ENCODE measurements around the gene DUSP18. TPM values are rescaled to one million over a fixed set of nuclear protein-coding genes. Genes with fewer than 3 reads are reported as not detected.
"Not testable (repeated sequence)": the region's sequence is repeated elsewhere in the genome, so short reads cannot be mapped to it uniquely, and the experiment has no call there.

The DUSP18 gene
- total and polyA plus RNA-seq, 2 experiments from 2014 or later, result 9.5 to 12.4 TPM

- no peak overlapping the region for H3K9ac ChIP-seq
- in situ Hi-C loops (cut with MboI), result no loop called here
- H3K9me2 ChIP-seq (ENCODE audit: insufficient read depth), result no peaks in the 10 kb centered on the region
- TF ChIP-seq EZH2 (IDR thresholded peaks at IDR 0.05; ENCODE audit: insufficient read depth, poor library complexity, severe bottlenecking) (no peak), EZH2phosphoT487 (IDR thresholded peaks at IDR 0.05; ENCODE audit: insufficient read depth, low read depth) (no peak)
- no peaks in the 10 kb centered on the region for H3K79me2 ChIP-seq (ENCODE audit: insufficient read depth)
- no peak for DNase-seq
- H3F3A ChIP-seq (ENCODE audit: insufficient read depth), result no peaks in the 10 kb centered on the region
- H3K27me3 ChIP-seq (replicated peaks; ENCODE audit: insufficient read depth), result no peaks in the 10 kb centered on the region
- H3K4me2 ChIP-seq (ENCODE audit: unreplicated experiment), result no peak overlapping the region
- H3K36me3 ChIP-seq (ENCODE audit: low read depth), result no peaks in the 10 kb centered on the region
- WGBS, 2 experiments (ENCODE audit: low coverage in 1 of 2, low lambda C conversion rate in 2 of 2, missing lambda C conversion rate in 2 of 2), result 90 to 95% methylated on average over 2 of the region's 2 CpGs
- no peak overlapping the region for H3K4me3 ChIP-seq
- H4K20me1 ChIP-seq (ENCODE audit: insufficient read depth), result no peaks in the 10 kb centered on the region
- no peak overlapping the region for H3K27ac ChIP-seq
- H3K4me1 ChIP-seq (ENCODE audit: insufficient read depth), result no peaks in the 10 kb centered on the region
- no peak overlapping the region for H2AFZ ChIP-seq
- H3K9me3 ChIP-seq (ENCODE audit: low read depth), result no peaks in the 10 kb centered on the region
Observed at GRCh38 chr22:30681831-30682230, 14.2 kb upstream of the DUSP18 start.

DNA sequence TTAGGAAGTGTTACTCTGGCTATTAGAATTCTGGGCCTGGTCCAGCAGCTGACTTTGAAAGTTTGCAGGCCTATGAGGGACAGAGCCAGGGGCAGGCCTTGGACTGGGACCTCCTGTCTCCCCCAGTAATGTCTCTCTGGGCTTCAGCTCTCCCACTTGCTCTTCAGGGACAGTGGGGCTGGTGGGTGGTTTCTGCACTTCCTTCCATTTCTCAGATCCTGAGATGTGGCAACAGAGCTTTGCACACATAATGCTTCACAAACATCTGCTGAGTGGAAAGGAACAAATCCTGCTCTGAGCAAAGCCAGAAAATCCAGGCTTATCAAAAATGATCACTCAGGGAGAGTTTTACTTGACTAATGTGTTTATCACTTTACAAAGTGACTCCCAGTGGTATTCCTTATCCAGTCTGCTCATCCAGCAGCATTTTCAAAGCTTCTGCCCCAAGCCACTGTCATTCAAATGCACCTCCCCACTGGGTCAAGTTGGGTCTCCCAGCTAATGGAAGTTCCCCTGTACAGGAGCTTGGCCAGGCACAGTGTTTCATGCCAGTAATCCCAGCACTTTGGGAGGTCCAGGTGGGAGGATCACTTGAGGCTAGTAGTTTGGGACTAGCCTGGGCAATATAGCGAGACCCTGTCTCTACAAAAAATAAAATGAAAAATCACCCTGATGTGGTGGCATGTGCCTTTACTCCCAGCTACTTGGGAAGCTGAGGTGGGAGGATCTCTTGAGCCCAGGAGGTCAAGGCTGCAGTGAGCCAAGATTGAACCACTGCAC is 13.5 kb upstream of the DUSP18 start:
- H3K9me2 ChIP-seq (ENCODE audit: insufficient read depth), result no peaks in the 10 kb centered on the region
- no peaks in the 10 kb centered on the region for H4K20me1 ChIP-seq (ENCODE audit: insufficient read depth)
- TF ChIP-seq EZH2phosphoT487 (IDR thresholded peaks at IDR 0.05; ENCODE audit: insufficient read depth, low read depth) (no peak), EZH2 (IDR thresholded peaks at IDR 0.05; ENCODE audit: insufficient read depth, poor library complexity, severe bottlenecking) (no peak)
- DNase-seq, result no peak
- 94 to 95% methylated on average over 1 of the region's 1 CpG for WGBS, 2 experiments (ENCODE audit: low coverage in 1 of 2, low lambda C conversion rate in 2 of 2, missing lambda C conversion rate in 2 of 2)
- no peak overlapping the region for H3K4me3 ChIP-seq
- H2AFZ ChIP-seq, result no peak overlapping the region
- in situ Hi-C loops (cut with MboI), result no loop called here
- H3K4me2 ChIP-seq (ENCODE audit: unreplicated experiment), result no peak overlapping the region
- H3K9me3 ChIP-seq (ENCODE audit: low read depth), result no peaks in the 10 kb centered on the region
- no peaks in the 10 kb centered on the region for H3K4me1 ChIP-seq (ENCODE audit: insufficient read depth)
- no peaks in the 10 kb centered on the region for H3K79me2 ChIP-seq (ENCODE audit: insufficient read depth)
- H3K27me3 ChIP-seq (replicated peaks; ENCODE audit: insufficient read depth), result no peaks in the 10 kb centered on the region
- H3K27ac ChIP-seq, result no peak overlapping the region
- no peak overlapping the region for H3K9ac ChIP-seq
- no peaks in the 10 kb centered on the region for H3K36me3 ChIP-seq (ENCODE audit: low read depth)
- H3F3A ChIP-seq (ENCODE audit: insufficient read depth), result no peaks in the 10 kb centered on the region

DNA sequence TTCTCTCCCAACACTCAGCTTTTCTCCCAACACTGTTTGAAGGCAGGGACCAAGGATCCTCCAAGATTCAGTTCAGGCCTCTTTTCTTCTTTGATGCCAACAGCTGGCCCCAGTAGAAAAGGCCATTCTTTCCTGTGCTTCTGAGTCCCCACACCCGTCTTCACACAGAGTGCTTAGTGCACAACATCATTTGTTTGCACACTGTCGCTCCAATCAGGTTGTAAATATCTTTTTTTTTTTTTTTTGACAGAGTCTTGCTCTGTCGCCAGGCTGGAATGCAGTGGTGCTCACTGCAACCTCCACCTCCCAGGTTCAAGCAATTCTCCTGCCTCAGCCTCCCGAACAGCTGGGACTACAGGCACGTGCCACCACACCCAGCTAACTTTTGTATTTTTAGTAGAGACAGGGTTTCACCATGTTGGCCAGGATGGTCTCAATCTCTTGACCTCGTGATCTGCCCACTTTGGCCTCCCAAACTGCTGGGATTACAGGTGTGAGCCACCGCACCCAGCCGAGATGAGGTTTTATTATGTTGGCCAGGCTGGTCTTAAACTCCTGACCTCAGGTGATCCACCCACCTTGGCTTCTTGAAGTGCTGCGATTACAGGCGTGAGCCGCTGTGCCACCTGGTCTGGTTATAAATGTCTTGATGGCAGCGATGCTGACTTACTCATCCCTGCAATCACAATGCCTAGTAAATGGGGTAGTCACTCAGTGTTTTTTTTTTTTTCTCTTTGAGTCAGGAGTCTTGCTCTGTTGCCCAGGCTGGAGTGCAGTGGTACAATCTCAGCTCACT is 12.4 kb upstream of the DUSP18 start:
- in situ Hi-C loops (cut with MboI); H3K4me3 ChIP-seq; H3K4me1 ChIP-seq (ENCODE audit: insufficient read depth); H3K36me3 ChIP-seq (ENCODE audit: low read depth); H3K9ac ChIP-seq; DNase-seq; H3K4me2 ChIP-seq (ENCODE audit: unreplicated experiment); H3K9me2 ChIP-seq (ENCODE audit: insufficient read depth); H3F3A ChIP-seq (ENCODE audit: insufficient read depth); H3K27me3 ChIP-seq (replicated peaks; ENCODE audit: insufficient read depth); H2AFZ ChIP-seq; H3K9me3 ChIP-seq (ENCODE audit: low read depth); H3K79me2 ChIP-seq (ENCODE audit: insufficient read depth); H3K27ac ChIP-seq; H4K20me1 ChIP-seq (ENCODE audit: insufficient read depth): not testable (repeated sequence)
- WGBS, 2 experiments (ENCODE audit: low coverage in 1 of 2, low lambda C conversion rate in 2 of 2, missing lambda C conversion rate in 2 of 2), result 86 to 93% methylated on average over 12 of the region's 12 CpGs

GRCh38 chr22:30676565-30676964 is 8.9 kb upstream of the DUSP18 start:
- H3K79me2 ChIP-seq (ENCODE audit: insufficient read depth); H3K27me3 ChIP-seq (replicated peaks; ENCODE audit: insufficient read depth); H3K9me3 ChIP-seq (ENCODE audit: low read depth); H3K9ac ChIP-seq; H3K4me2 ChIP-seq (ENCODE audit: unreplicated experiment); H2AFZ ChIP-seq; H3K9me2 ChIP-seq (ENCODE audit: insufficient read depth); H3K36me3 ChIP-seq (ENCODE audit: low read depth); H3K4me1 ChIP-seq (ENCODE audit: insufficient read depth); H3F3A ChIP-seq (ENCODE audit: insufficient read depth); H3K27ac ChIP-seq; DNase-seq; in situ Hi-C loops (cut with MboI); H4K20me1 ChIP-seq (ENCODE audit: insufficient read depth); H3K4me3 ChIP-seq: not testable (repeated sequence)
- WGBS, 2 experiments (ENCODE audit: low coverage in 1 of 2, low lambda C conversion rate in 2 of 2, missing lambda C conversion rate in 2 of 2), result 70 to 72% methylated on average over 3 of the region's 3 CpGs
